NCI-H146 treated with DMSO at 0.1 percent for 48 hours (cell line): Measurements from ENCODE around the gene MAGI2.

Source experiments
- DNase-seq: peaks from one replicate; lab custom pipeline; 2025; ENCODE audit not compliant: unreplicated experiment; lab: John Stamatoyannopoulos, UW

The MAGI2 gene

GRCh38 chr7:79272938-79273337, 180.5 kb downstream of the MAGI2 start:
- DNase-seq, result no peak

- DNase-seq, result peak; percentile 1
Measured at GRCh38 chr7:79272066-79272669, 181.3 kb downstream of the MAGI2 start.

- DNase-seq, result no peak
Measured at GRCh38 chr7:79268730-79269129, 184.7 kb downstream of the MAGI2 start.

GRCh38 chr7:79258826-79259225, 194.6 kb downstream of the MAGI2 start:
- DNase-seq, result no peak

- DNase-seq, result no peak
Measured at GRCh38 chr7:79257959-79258358, 195.5 kb downstream of the MAGI2 start.

- DNase-seq, result no peak
Measured at GRCh38 chr7:79245623-79246249, 207.7 kb downstream of the MAGI2 start.

DNA sequence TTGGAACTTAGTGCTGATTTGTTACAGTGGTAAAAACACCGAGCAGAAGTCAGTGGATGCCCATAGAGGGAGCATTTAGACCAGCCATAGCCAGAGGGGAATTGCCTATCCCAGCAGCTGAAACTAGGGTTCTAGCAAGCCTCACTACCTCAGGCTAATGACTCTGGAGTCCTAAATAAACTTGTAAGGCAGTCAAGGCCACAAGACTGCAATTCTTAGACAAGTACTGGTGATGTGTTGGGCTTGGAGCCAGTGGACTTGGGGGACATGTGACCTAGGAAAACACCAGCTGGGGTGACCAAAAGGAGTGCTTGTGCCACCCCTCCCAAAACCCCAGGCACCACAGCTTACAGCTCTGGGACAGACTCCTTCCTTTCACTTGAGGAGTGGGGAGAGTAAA, 209.0 kb downstream of the MAGI2 start:
- no peak for DNase-seq

DNA sequence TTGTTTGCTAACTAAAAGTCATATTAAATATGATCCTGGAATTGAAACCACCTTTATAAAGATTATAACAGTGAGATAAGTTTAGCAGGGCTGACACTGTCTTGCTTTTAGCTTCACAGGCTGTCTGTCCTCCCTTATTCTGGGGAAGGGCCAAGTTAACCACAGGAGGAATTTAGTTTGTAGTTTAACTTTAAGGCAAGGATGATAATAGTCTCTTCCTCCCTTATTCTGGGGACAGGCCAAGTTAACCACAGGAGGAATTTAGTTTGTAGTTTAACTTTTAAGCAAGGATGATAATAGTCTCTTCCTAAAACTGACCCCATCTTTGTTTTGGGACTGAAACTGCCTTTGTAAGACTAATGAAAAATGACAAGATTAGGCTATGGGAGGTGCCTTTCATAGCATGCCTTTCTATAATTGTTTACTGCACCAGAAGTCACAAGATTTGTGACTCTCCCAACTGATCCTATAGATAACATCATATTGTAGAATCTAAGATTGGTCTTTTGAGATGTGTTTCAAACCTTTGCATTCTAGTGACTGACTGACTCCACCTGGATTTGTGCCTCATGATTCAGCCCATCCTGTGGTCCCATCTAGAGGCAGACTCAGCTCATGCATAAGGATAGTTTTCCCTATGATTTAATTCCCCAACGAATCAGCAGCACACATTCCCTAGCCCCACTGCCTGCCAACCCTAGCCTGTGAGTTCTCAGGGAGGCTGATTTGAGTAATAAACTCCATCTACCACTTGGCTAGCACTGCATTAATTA, 212.0 kb downstream of the MAGI2 start:
- DNase-seq, result no peak

DNA sequence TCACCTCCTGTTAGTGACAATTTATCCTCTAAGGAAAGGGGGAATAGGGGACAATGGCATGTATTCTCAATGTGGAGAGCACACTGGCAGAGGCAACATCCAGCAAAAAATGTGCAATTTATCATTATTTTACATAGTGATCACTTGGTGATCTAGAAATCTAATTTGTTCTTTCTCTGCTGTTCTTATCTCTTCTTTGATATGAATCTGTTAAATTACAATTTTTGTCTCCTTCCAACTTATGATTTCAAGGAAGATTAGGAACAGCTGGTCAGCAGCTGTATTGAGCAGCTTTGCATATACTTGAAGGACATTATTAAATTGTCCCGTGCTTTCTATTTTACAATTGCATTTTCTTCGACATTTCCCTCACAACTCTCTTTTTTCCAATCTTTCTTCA, 213.1 kb downstream of the MAGI2 start:
- no peak for DNase-seq

DNA sequence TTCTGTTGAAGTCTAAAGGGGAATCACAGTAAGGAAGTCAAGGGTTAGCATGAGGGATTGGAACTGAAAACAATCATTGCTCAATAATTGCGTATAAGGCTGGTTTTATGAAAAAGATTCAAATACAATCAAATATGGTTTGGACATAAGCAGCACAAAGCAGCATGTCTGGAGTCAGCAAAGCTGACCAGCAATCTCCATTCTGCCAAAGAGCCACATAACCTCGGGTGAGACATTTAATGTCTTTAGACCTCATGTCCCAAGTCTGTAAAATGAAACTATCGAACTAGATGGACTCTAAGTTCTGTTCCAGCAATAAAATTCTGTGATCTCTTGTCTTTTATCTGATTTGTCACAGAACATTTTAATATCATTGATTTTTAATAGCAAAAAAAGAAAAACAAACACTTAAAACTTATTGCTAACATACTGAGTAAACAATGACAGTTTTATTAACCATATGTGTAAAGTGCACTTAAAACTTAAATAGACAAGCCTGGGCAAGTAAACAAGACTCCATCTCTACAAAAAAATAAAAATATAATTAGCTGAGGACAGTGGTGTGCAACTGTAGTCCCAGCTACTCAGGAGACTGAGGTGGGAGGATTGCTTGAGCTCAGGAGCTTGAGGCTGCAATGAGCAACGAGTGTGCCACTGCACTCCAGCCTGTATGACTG, 217.0 kb downstream of the MAGI2 start:
- no peak for DNase-seq

GRCh38 chr7:79227044-79227443, 226.4 kb downstream of the MAGI2 start:
- no peak for DNase-seq

- no peak for DNase-seq
Measured at GRCh38 chr7:79221211-79221610, 232.3 kb downstream of the MAGI2 start.

DNA sequence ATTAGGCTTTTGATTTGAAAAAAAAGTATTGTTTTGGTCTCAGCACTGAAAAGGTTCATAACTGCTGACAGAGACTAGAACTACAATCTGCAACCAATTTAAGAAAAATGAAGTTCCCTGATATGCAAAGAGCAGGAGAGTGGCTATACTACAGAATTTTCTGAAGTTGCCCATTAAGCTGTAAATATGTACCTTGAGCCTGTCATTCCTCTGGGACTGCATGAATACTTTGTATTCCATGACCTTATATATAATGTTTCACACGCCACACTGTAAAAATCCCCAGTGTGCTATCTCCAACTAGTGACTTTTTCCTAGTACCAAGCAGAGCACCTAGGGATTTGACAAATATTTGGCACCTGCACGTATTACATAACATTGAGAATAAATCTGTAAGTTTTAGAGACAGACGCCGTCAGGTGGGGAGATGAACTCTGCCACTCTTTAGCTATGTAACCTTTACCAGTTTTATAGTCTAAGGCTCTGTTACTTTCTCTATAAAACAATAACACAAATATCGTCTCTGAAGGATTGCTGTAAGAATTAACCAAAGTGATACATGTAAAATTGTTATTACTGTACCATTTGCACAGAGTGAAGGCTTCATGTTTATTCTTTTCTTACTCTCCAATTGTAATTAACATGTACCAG, 235.4 kb downstream of the MAGI2 start:
- DNase-seq, result no peak

- DNase-seq, result no peak
Measured at GRCh38 chr7:79217468-79217867, 236.0 kb downstream of the MAGI2 start.

- no peak for DNase-seq
Measured at GRCh38 chr7:79216236-79216635, 237.2 kb downstream of the MAGI2 start.

DNA sequence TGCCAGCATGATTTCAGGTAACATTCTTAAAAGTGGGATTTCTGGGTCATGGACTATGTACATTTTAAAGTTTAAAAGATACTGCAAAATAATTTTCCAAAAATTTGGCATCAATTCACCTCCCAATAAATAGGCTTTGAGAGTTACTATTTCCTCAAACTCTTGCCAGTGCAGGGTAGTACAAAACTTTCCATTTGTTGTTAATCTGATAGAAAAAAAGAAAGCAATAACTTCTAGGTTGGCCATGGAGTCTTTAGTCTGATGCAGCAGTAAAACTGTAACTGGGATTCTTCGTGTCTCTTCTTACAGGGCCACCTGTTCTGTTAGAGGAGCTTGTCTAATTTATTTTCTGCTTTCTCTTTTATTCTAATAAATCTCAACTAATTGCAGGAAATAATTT, 241.1 kb downstream of the MAGI2 start:
- DNase-seq, result no peak

- no peak for DNase-seq
Measured at GRCh38 chr7:79211724-79212123, 241.7 kb downstream of the MAGI2 start.

GRCh38 chr7:79199961-79200360, 253.5 kb downstream of the MAGI2 start:
- DNase-seq, result no peak

DNA sequence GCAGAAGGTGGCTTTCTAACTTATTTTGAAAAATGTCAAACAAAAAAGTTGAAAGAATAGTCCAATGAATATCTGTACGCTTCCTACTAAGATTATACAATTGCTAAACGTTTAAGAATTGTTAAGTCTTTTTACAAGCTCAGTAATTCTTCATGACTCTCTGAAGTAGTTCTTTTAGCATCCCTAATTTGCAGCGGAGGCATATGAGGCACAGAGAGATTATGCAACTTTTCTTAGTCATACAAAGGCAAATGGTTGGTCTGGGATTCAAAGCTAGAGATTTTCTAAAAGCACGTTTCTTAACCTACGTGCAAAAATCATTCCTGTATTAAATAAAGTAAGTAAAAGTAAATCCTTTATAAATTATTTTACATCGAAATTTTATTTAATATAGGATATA, 254.2 kb downstream of the MAGI2 start:
- no peak for DNase-seq

GRCh38 chr7:79185605-79186004, 267.9 kb downstream of the MAGI2 start:
- DNase-seq, result no peak

DNA sequence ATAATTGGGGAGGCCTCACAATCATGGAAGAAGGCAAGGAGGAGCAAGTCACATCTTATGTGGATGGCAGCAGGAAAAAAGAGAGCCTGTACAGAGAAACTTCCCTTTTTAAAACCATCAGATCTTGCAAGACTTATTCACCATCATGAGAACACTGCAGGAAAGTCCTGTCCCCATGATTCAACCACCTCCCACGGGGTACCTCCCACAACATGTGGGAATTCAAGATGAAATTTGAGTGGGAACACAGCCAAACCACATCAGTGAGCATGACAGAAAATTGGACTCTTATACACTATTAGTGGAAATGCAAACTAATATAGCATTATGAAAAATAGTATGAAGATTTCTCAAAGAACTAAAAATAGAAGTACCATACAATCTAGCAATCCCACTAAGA, 271.2 kb downstream of the MAGI2 start:
- DNase-seq, result no peak
